DOHH2 (cell line): ENCODE results near the gene LDAF1.
"Not testable (repeated sequence)": the region's sequence is repeated elsewhere in the genome, so short reads cannot be mapped to it uniquely, and the experiment has no call there.

ENCODE experiments used
- CTCF ChIP-seq: fragments of 200-600 bp; sonication (generic); IDR thresholded peaks from one replicate; pipeline ENCODE4 v1.5.1; 2014; ENCODE audit warnings: antibody characterized with exemption, mild to moderate bottlenecking, low read depth, low read length; ENCODE audit not compliant: poor library complexity, severe bottlenecking
- EZH2phosphoT487 ChIP-seq: fragments of 200-600 bp; sonication (generic); IDR thresholded peaks from 2 replicates; pipeline ENCODE4 v1.6.1; 2017; ENCODE audit warnings: borderline replicate concordance, mild to moderate bottlenecking, antibody characterized with exemption, low read length, moderate library complexity, mixed read lengths

GRCh38 chr16:21115551-21115950 lies 42.9 kb upstream of the LDAF1 start:
- not testable (repeated sequence) for TF ChIP-seq CTCF, EZH2phosphoT487
